DOHH2 (cell line): ENCODE measurements around the gene MZB1.

ENCODE experiments used
- CTCF ChIP-seq: fragments of 200-600 bp; sonication (generic); IDR thresholded peaks from one replicate; pipeline ENCODE4 v1.5.1; 2014; ENCODE audit warnings: antibody characterized with exemption, mild to moderate bottlenecking, low read depth, low read length; ENCODE audit not compliant: poor library complexity, severe bottlenecking
- EZH2phosphoT487 ChIP-seq: fragments of 200-600 bp; sonication (generic); IDR thresholded peaks from 2 replicates; pipeline ENCODE4 v1.6.1; 2017; ENCODE audit warnings: borderline replicate concordance, mild to moderate bottlenecking, antibody characterized with exemption, low read length, moderate library complexity, mixed read lengths

- TF ChIP-seq EZH2phosphoT487 (no peak), CTCF (no peak)
Observed at GRCh38 chr5:139379626-139380449, 9.9 kb downstream of the MZB1 start.
